Measurements from ENCODE around the gene C1orf116.

DNA sequence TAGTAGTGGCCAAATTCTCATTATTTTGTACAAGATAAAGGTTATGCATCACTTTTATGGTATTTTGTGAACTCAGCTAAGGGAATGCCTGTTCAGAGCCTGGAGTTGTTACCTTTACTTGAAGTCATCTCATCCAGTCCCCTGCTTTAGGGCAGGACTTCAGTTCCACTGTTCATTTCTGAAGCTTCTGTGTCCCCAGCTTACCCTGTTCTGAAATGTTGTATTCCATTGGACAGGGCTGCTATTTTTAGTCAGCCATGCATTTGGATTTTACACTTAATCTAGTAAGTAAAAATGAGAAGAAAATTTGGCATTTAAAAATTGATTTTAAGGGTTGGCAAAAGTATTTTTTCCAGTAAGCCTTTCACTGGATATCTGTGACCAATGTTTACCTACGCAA lies 44.5 kb upstream of the C1orf116 start:
- TF ChIP-seq EGR1 (IDR thresholded peaks at IDR 0.05; ENCODE audit: low read depth in 2 of 2), result no peak
- no peak for TF ChIP-seq JUND (IDR thresholded peaks at IDR 0.05)
- TF ChIP-seq, protein P1, sequence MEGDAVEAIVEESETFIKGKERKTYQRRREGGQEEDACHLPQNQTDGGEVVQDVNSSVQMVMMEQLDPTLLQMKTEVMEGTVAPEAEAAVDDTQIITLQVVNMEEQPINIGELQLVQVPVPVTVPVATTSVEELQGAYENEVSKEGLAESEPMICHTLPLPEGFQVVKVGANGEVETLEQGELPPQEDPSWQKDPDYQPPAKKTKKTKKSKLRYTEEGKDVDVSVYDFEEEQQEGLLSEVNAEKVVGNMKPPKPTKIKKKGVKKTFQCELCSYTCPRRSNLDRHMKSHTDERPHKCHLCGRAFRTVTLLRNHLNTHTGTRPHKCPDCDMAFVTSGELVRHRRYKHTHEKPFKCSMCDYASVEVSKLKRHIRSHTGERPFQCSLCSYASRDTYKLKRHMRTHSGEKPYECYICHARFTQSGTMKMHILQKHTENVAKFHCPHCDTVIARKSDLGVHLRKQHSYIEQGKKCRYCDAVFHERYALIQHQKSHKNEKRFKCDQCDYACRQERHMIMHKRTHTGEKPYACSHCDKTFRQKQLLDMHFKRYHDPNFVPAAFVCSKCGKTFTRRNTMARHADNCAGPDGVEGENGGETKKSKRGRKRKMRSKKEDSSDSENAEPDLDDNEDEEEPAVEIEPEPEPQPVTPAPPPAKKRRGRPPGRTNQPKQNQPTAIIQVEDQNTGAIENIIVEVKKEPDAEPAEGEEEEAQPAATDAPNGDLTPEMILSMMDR (IDR thresholded peaks at IDR 0.05; ENCODE audit: low read depth, low read length, missing input control), result no peak
